ENCODE data around the gene IPO4. TPM values are rescaled to one million over a fixed set of nuclear protein-coding genes. Genes with fewer than 3 reads are reported as not detected.
A peak's percentile ranks its signal among the peaks of the same experiment; 100 is the strongest.

IPO4 gene
- total and polyA plus RNA-seq, 2 of the 13 experiments (the other 11 are each of a cell fraction or from before 2014, with no cell fraction given), result 39.0 to 179 TPM

GRCh38 chr14:24159777-24160498 lies 28.7 kb downstream of the IPO4 start (continued):
- TF ChIP-seq, protein P1, sequence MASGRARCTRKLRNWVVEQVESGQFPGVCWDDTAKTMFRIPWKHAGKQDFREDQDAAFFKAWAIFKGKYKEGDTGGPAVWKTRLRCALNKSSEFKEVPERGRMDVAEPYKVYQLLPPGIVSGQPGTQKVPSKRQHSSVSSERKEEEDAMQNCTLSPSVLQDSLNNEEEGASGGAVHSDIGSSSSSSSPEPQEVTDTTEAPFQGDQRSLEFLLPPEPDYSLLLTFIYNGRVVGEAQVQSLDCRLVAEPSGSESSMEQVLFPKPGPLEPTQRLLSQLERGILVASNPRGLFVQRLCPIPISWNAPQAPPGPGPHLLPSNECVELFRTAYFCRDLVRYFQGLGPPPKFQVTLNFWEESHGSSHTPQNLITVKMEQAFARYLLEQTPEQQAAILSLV (CRISPR knock-in tag; IDR thresholded peaks at IDR 0.05; ENCODE audit: borderline replicate concordance), result no peak
- TF ChIP-seq ZNF609 (CRISPR knock-in tag; IDR thresholded peaks at IDR 0.05; ENCODE audit: borderline replicate concordance), result no peak
- peak; percentile 60; the same call in 1 of the 2 replicates for TF ChIP-seq MTA1 (CRISPR knock-in tag; IDR thresholded peaks at IDR 0.05; ENCODE audit: borderline replicate concordance)
- no peak for TF ChIP-seq ZBTB46 (CRISPR knock-in tag; IDR thresholded peaks at IDR 0.05; ENCODE audit: borderline replicate concordance)
- TF ChIP-seq SOX13 (IDR thresholded peaks at IDR 0.05), result no peak
- no peak for TF ChIP-seq SOX13 (CRISPR knock-in tag; conservative IDR thresholded peaks at IDR 0.05 in 1 of 2, IDR thresholded peaks at IDR 0.05 in 1 of 2)
- peak; percentile 59; the same call in 1 of the 2 replicates for TF ChIP-seq ZNF333 (CRISPR knock-in tag; IDR thresholded peaks at IDR 0.05; ENCODE audit: borderline replicate concordance)
- TF ChIP-seq KLF13 (CRISPR knock-in tag; IDR thresholded peaks at IDR 0.05), result 0 out of 2 replicates have a peak, but pooled peaks have one; percentile 21
- TF ChIP-seq NCOA1 (CRISPR knock-in tag; IDR thresholded peaks at IDR 0.05), result no peak
- peak; percentile 81 for TF ChIP-seq AGO2 (optimal IDR thresholded peaks at IDR 0.05; ENCODE audit: low read depth, low read length)
- peak; percentile 74 for TF ChIP-seq HNRNPH1 (optimal IDR thresholded peaks at IDR 0.05; ENCODE audit: low read depth, low read length)
- no peak for TF ChIP-seq ISL2 (CRISPR knock-in tag; IDR thresholded peaks at IDR 0.05)
- TF ChIP-seq ZNF891 (CRISPR knock-in tag; IDR thresholded peaks at IDR 0.05), result peak; percentile 46; the same call in 1 of the 2 replicates
- 0 out of 2 replicates have a peak, but pooled peaks have one; percentile 21 for TF ChIP-seq ARID4A (CRISPR knock-in tag; IDR thresholded peaks at IDR 0.05; ENCODE audit: borderline replicate concordance)
- TF ChIP-seq ZNF260 (CRISPR knock-in tag; IDR thresholded peaks at IDR 0.05; ENCODE audit: borderline replicate concordance, low read depth), result no peak
- TF ChIP-seq ZNF839 (CRISPR knock-in tag; IDR thresholded peaks at IDR 0.05; ENCODE audit: borderline replicate concordance), result 0 out of 2 replicates have a peak, but pooled peaks have one; percentile 20

All from HepG2 (cell line).